Skeletal muscle tissue (tissue), 4 donors: ENCODE results near the gene UQCC2. TPM values are rescaled to one million over a fixed set of nuclear protein-coding genes. Genes with fewer than 3 reads are reported as not detected.

Source experiments
- H3K27ac ChIP-seq: one replicate; pipeline ENCODE4 v1.7.0; 2013; ENCODE audit warnings: mild to moderate bottlenecking, low read depth, low read length, inconsistent platforms
- H3K27me3 ChIP-seq, 3 donors: one replicate each; pipeline ENCODE4 v1.7.0; 2013; ENCODE audit warnings: low read length in 3 of 3; ENCODE audit not compliant: control insufficient read depth in 3 of 3, insufficient read depth in 3 of 3
- H3K36me3 ChIP-seq, 3 donors: one replicate each; pipeline ENCODE4 v1.7.0; 2013; ENCODE audit warnings: low read length in 3 of 3; ENCODE audit not compliant: control insufficient read depth in 3 of 3, insufficient read depth in 3 of 3
- H3K4me1 ChIP-seq, 3 donors: one replicate each; pipeline ENCODE4 v1.7.0; 2013; ENCODE audit warnings: low read length in 3 of 3, mild to moderate bottlenecking in 3 of 3; ENCODE audit not compliant: control insufficient read depth in 3 of 3, insufficient read depth in 3 of 3
- H3K4me3 ChIP-seq, 3 donors: one replicate each; pipeline ENCODE4 v1.7.0; 2013; ENCODE audit warnings: low read length in 3 of 3
- H3K9ac ChIP-seq, 3 donors: one replicate each; pipeline ENCODE4 v1.7.0; 2013; ENCODE audit warnings: low read length in 3 of 3, mild to moderate bottlenecking in 3 of 3, moderate library complexity in 2 of 3, low read depth in 1 of 3
- H3K9me3 ChIP-seq, 3 donors: one replicate each; pipeline ENCODE4 v1.7.0; 2013; ENCODE audit warnings: low read length in 3 of 3; ENCODE audit not compliant: control insufficient read depth in 3 of 3
- total RNA-seq: library from RNA; depleted of rRNA; stranded (reverse); fragments of >200 nt; gene quantifications from one replicate; pipeline ENCODE4 v1.2.3, GENCODE V29; 2014
- donor health status: Osteomylitis.

The UQCC2 gene
- total RNA-seq, 1 donor from 2014 or later: 26.1 TPM

GRCh38 chr6:33672808-33673207 is 38.7 kb downstream of the UQCC2 start:
- H3K27ac ChIP-seq: no peak overlapping the region
- H3K4me1 ChIP-seq: peaks cover 0 to 10% (median 3%) of the 10 kb centered on the region in 3 donors
- no peaks in the 10 kb centered on the region for H3K27me3 ChIP-seq
- H3K4me3 ChIP-seq: no peak overlapping the region
- H3K36me3 ChIP-seq: peaks cover 0 to 14% (median 8%) of the 10 kb centered on the region in 3 donors
- no peak overlapping the region for H3K9ac ChIP-seq
- H3K9me3 ChIP-seq: no peaks in the 10 kb centered on the region

DNA sequence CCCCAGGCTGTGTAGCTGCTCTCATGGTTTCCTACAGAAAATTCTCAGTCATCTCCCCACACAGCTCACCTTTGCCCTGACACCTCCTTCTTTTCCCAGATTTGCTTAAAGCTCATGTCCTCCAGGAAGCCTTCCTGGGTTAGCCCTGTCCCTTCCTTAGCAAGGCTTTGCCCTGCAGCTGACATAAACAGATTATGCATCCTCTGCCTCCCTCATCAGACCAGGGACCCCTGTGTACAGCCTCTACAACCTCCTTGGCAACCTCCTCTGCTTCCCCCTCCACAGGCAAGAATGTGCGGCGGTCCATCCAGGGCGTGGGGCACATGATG is 39.8 kb downstream of the UQCC2 start:
- Histone ChIP-seq H3K36me3 (peaks cover 0 to 10% (median 10%) of the 10 kb centered on the region in 3 donors), H3K9me3 (no peaks in the 10 kb centered on the region), H3K9ac (no peak overlapping the region), H3K4me1 (peaks cover 0 to 10% (median 3%) of the 10 kb centered on the region in 3 donors), H3K4me3 (no peak overlapping the region), H3K27me3 (no peaks in the 10 kb centered on the region), H3K27ac (no peak overlapping the region)

DNA sequence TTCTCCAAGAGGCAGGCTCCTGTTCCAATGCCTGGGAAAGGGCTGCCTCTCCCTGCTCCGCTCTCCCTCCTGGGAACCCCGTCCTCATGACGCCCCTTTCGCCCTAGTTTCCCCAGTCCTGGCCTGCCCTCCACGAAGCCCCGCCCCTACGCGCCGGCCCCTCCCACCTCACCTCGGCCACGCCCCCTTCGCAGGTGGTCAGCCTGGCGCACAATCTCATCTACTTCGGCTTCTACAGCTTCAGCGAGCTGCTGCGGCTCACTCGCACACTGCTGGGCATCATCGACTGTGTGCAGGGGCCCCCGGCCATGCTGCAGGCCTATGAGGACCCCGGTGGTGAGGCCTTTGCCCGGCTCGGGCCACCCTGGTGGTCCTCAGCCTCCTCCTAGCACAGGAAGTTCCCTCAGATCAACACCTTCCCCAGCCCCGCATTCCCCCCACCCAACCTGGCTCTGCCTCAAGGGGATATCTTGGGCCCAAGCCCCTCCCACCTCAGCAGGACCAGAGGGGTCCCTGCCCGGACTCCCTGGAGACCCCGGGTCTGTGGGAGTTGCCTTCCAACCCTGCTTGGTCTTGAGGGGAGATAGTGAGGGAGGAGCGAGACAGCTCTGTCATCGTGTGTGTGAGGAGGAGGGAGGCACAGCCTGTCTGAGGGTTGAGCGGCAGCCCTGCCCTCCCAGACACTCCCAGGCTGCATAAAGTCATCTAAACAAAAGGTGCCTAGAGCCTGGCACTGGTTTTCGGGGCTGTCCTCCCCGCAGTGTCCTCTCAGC is 40.3 kb downstream of the UQCC2 start:
- peaks cover 0 to 10% (median 3%) of the 10 kb centered on the region in 3 donors for H3K4me1 ChIP-seq
- no peak overlapping the region for H3K27ac ChIP-seq
- no peaks in the 10 kb centered on the region for H3K9me3 ChIP-seq
- no peak overlapping the region for H3K9ac ChIP-seq
- H3K27me3 ChIP-seq: no peaks in the 10 kb centered on the region
- peaks cover 0 to 10% (median 6%) of the 10 kb centered on the region in 3 donors for H3K36me3 ChIP-seq
- H3K4me3 ChIP-seq: no peak overlapping the region

- Histone ChIP-seq H3K36me3 (peaks cover 0 to 4% (median 4%) of the 10 kb centered on the region in 3 donors), H3K9me3 (no peaks in the 10 kb centered on the region), H3K4me1 (peaks cover 0 to 6% (median 3%) of the 10 kb centered on the region in 3 donors), H3K27me3 (no peaks in the 10 kb centered on the region), H3K9ac (no peak overlapping the region), H3K27ac (no peak overlapping the region), H3K4me3 (no peak overlapping the region)
Observed at GRCh38 chr6:33670086-33670660, 41.3 kb downstream of the UQCC2 start.

- Histone ChIP-seq H3K4me3 (no peak overlapping the region), H3K4me1 (peaks cover 0 to 6% (median 5%) of the 10 kb centered on the region in 3 donors), H3K9me3 (no peaks in the 10 kb centered on the region), H3K27me3 (no peaks in the 10 kb centered on the region), H3K27ac (no peak overlapping the region), H3K9ac (no peak overlapping the region), H3K36me3 (peaks cover 0 to 4% (median 4%) of the 10 kb centered on the region in 3 donors)
Observed at GRCh38 chr6:33668914-33669313, 42.6 kb downstream of the UQCC2 start.

GRCh38 chr6:33668328-33668727 is 43.2 kb downstream of the UQCC2 start:
- Histone ChIP-seq H3K9ac (no peak overlapping the region), H3K27me3 (no peaks in the 10 kb centered on the region), H3K4me1 (peaks cover 0 to 9% (median 6%) of the 10 kb centered on the region in 3 donors), H3K27ac (no peak overlapping the region), H3K9me3 (no peaks in the 10 kb centered on the region), H3K36me3 (peaks cover 0 to 4% (median 4%) of the 10 kb centered on the region in 3 donors), H3K4me3 (no peak overlapping the region)

DNA sequence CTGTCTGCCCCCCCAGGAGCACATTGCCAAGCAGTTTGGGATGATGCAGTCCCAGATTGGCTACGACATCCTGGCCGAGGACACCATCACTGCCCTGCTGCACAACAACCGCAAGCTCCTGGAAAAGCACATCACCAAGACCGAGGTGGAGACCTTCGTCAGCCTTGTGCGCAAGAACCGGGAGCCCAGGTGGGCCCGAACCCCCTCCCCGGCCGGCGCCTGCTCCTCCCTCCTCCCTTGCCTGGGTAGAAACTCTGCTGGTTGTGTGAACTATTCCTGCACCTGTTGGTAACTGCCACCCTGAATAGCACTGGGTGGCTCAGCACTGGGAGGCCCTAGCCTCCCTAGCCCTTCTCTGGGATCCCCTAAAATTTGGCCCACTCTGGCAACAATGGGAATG is 43.7 kb downstream of the UQCC2 start:
- H3K9me3 ChIP-seq: no peaks in the 10 kb centered on the region
- peaks cover 0 to 6% (median under 1%) of the 10 kb centered on the region in 3 donors for H3K4me1 ChIP-seq
- no peak overlapping the region for H3K9ac ChIP-seq
- H3K27me3 ChIP-seq: no peaks in the 10 kb centered on the region
- no peak overlapping the region for H3K4me3 ChIP-seq
- H3K36me3 ChIP-seq: peaks cover 0 to 7% (median 4%) of the 10 kb centered on the region in 3 donors
- no peak overlapping the region for H3K27ac ChIP-seq

DNA sequence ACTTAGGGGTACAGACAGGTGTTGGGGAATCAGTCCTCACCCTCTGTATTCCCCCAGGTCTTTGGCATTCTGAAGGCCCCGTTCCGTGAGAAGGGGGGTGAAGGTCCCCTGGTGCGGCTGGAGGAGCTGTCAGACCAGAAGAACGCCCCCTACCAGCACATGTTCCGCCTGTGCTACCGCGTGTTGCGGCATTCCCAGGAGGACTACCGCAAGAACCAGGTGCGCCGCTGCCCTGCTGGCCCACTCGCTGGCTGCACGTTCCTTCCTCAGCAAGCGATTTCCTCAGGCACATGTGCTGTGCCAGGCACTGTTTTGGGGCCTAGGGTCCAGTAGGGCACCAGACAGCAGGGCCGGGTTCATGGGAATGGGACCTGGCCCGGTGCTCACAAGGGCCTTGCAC is 44.4 kb downstream of the UQCC2 start:
- no peaks in the 10 kb centered on the region for H3K9me3 ChIP-seq
- no peak overlapping the region for H3K27ac ChIP-seq
- no peaks in the 10 kb centered on the region for H3K27me3 ChIP-seq
- H3K9ac ChIP-seq: no peak overlapping the region
- peaks cover 0 to 7% (median 4%) of the 10 kb centered on the region in 3 donors for H3K36me3 ChIP-seq
- H3K4me1 ChIP-seq: peaks cover 0 to 6% (median 0%) of the 10 kb centered on the region in 3 donors
- no peak overlapping the region for H3K4me3 ChIP-seq

DNA sequence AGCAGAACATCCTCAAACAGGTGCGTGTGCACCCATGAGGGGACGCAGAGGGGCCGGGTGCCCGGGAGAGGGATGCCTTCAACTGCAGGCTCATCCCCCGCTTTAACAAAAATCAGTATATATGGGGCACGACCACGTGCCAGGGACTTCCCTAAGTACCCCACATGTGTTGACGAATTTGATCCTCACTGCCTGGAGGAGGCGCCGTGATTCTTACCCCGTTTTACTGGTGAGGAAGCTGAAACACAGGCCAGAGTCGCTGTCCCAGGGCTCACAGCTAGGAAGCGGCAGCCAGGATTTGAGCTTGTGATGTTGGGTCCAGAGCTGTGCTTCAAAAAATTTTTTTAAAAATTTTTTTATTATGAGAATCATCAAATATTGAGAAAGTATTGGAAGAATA is 45.5 kb downstream of the UQCC2 start:
- no peaks in the 10 kb centered on the region for H3K27me3 ChIP-seq
- H3K9ac ChIP-seq: no peak overlapping the region
- H3K4me1 ChIP-seq: peaks cover 0 to 6% (median 0%) of the 10 kb centered on the region in 3 donors
- H3K27ac ChIP-seq: no peak overlapping the region
- no peak overlapping the region for H3K4me3 ChIP-seq
- peaks cover 0 to 7% (median 4%) of the 10 kb centered on the region in 3 donors for H3K36me3 ChIP-seq
- H3K9me3 ChIP-seq: no peaks in the 10 kb centered on the region

GRCh38 chr6:33664506-33665057 is 46.9 kb downstream of the UQCC2 start:
- Histone ChIP-seq H3K36me3 (peaks cover 0 to 4% (median 3%) of the 10 kb centered on the region in 3 donors), H3K4me3 (no peak overlapping the region), H3K4me1 (peaks cover 0 to 6% (median 0%) of the 10 kb centered on the region in 3 donors), H3K27me3 (no peaks in the 10 kb centered on the region), H3K9me3 (no peaks in the 10 kb centered on the region), H3K27ac (no peak overlapping the region), H3K9ac (no peak overlapping the region)
